Astrocyte (in vitro differentiated cells and primary cell): ENCODE measurements around the gene GRIA1. TPM values are rescaled to one million over a fixed set of nuclear protein-coding genes. Genes with fewer than 3 reads are reported as not detected.

Experiments used
- DNase-seq: peaks from one replicate; pipeline ENCODE4 v3.0.0-alpha.2; 2010; ENCODE audit warnings: low read depth
- FAIRE-seq: peaks from 2 replicates; lab custom pipeline; 2011; peaks lifted over from hg19 to GRCh38; lab: Jason Lieb, UNC
- H2AFZ ChIP-seq: 2 replicates; pipeline ENCODE4 v1.6.0; 2012; ENCODE audit warnings: low read depth, low read length, inconsistent platforms
- H3K27ac ChIP-seq: 2 replicates; pipeline ENCODE4 v1.5.1; 2011; ENCODE audit warnings: low read depth, low read length, inconsistent platforms
- H3K27me3 ChIP-seq: 2 replicates; pipeline ENCODE4 v1.6.0; 2011; ENCODE audit warnings: low read length, inconsistent platforms; ENCODE audit not compliant: insufficient read depth
- H3K36me3 ChIP-seq: 2 replicates; pipeline ENCODE4 v1.5.1; 2011; ENCODE audit warnings: low read length, inconsistent platforms; ENCODE audit not compliant: insufficient read depth
- H3K4me1 ChIP-seq: 2 replicates; pipeline ENCODE4 v1.5.1; 2011; ENCODE audit warnings: low read length, inconsistent platforms; ENCODE audit not compliant: insufficient read depth
- H3K4me2 ChIP-seq: 2 replicates; pipeline ENCODE4 v1.6.0; 2012; ENCODE audit warnings: low read length, inconsistent platforms
- H3K4me3 ChIP-seq: 2 replicates; pipeline ENCODE4 v1.5.1; 2011; ENCODE audit warnings: low read depth, mild to moderate bottlenecking, low read length, inconsistent platforms; ENCODE audit not compliant: insufficient read depth
- H3K79me2 ChIP-seq: 2 replicates; pipeline ENCODE4 v1.6.0; 2012; ENCODE audit warnings: mild to moderate bottlenecking, low read length, inconsistent platforms; ENCODE audit not compliant: insufficient read depth
- H3K9ac ChIP-seq: 2 replicates; pipeline ENCODE4 v1.6.0; 2012; ENCODE audit warnings: mild to moderate bottlenecking, low read length, inconsistent platforms
- H3K9me3 ChIP-seq: 2 replicates; pipeline ENCODE4 v1.5.1; 2012; ENCODE audit warnings: low read depth, mild to moderate bottlenecking, low read length, inconsistent platforms; ENCODE audit not compliant: insufficient read depth
- H4K20me1 ChIP-seq: 2 replicates; pipeline ENCODE4 v1.6.0; 2012; ENCODE audit warnings: low read length, inconsistent platforms; ENCODE audit not compliant: insufficient read depth
- H3K27ac Mint-ChIP-seq: one replicate; pipeline ENCODE4 v1.8.0; 2021; ENCODE audit warnings: mild to moderate bottlenecking, mixed read lengths; ENCODE audit not compliant: unreplicated experiment
- H3K27me3 Mint-ChIP-seq: one replicate; pipeline ENCODE4 v1.8.0; 2021; ENCODE audit warnings: low read depth, mixed read lengths; ENCODE audit not compliant: unreplicated experiment
- H3K36me3 Mint-ChIP-seq: one replicate; pipeline ENCODE4 v1.8.0; 2021; ENCODE audit warnings: low read depth, mixed read lengths; ENCODE audit not compliant: unreplicated experiment
- H3K4me1 Mint-ChIP-seq: one replicate; pipeline ENCODE4 v1.8.0; 2021; ENCODE audit warnings: low read depth, mixed read lengths; ENCODE audit not compliant: unreplicated experiment
- H3K4me3 Mint-ChIP-seq: one replicate; pipeline ENCODE4 v1.8.0; 2021; ENCODE audit warnings: mild to moderate bottlenecking, moderate library complexity, mixed read lengths; ENCODE audit not compliant: unreplicated experiment
- H3K9me3 Mint-ChIP-seq: one replicate; pipeline ENCODE4 v1.8.0; 2021; ENCODE audit warnings: mild to moderate bottlenecking, mixed read lengths; ENCODE audit not compliant: unreplicated experiment
- CTCF ChIP-seq: IDR thresholded peaks from 2 replicates; pipeline ENCODE4 v1.5.1; 2011; ENCODE audit warnings: low read depth, mild to moderate bottlenecking, inconsistent platforms, low read length, moderate library complexity; ENCODE audit not compliant: insufficient read depth
- EZH2 ChIP-seq: IDR thresholded peaks from 2 replicates; pipeline ENCODE4 v1.6.1; 2012; ENCODE audit warnings: mild to moderate bottlenecking, low read length, inconsistent platforms; ENCODE audit not compliant: insufficient read depth
- total RNA-seq: library from RNA; stranded (reverse); gene quantifications from 2 replicates; pipeline ENCODE4 v1.2.1, GENCODE V29; 2021

GRIA1 gene
- total RNA-seq, 1 donor from 2014 or later = 5.4 TPM

GRCh38 chr5:153543959-153544470, 53.5 kb downstream of the GRIA1 start:
- H3K27me3 Mint-ChIP-seq = peaks cover 2% of the 10 kb centered on the region
- no peak overlapping the region for H3K9ac ChIP-seq
- TF ChIP-seq CTCF (no peak), EZH2 (no peak)
- no peaks in the 10 kb centered on the region for H3K79me2 ChIP-seq
- peaks cover 12% of the 10 kb centered on the region for H3K4me1 ChIP-seq
- H3K4me1 Mint-ChIP-seq = peaks cover 14% of the 10 kb centered on the region
- no peak overlapping the region for H3K4me3 Mint-ChIP-seq
- H3K27me3 ChIP-seq = no peaks in the 10 kb centered on the region
- H3K27ac Mint-ChIP-seq = peak overlapping the region; percentile 79
- H3K36me3 Mint-ChIP-seq = no peaks in the 10 kb centered on the region
- H3K9me3 ChIP-seq = no peaks in the 10 kb centered on the region
- peaks cover 2% of the 10 kb centered on the region for H3K9me3 Mint-ChIP-seq
- DNase-seq (peak; percentile 58), FAIRE-seq (peak; percentile 58)
- no peak overlapping the region for H3K4me3 ChIP-seq
- no peak overlapping the region for H2AFZ ChIP-seq
- peak overlapping the region; percentile 5 for H3K4me2 ChIP-seq
- H3K27ac ChIP-seq = no peak overlapping the region
- no peaks in the 10 kb centered on the region for H3K36me3 ChIP-seq
- H4K20me1 ChIP-seq = no peaks in the 10 kb centered on the region

GRCh38 chr5:153544706-153545105, 54.2 kb downstream of the GRIA1 start:
- no peak overlapping the region for H3K4me3 ChIP-seq
- Mint-ChIP-seq H3K4me1 (peaks cover 14% of the 10 kb centered on the region), H3K27me3 (peaks cover 2% of the 10 kb centered on the region), H3K36me3 (no peaks in the 10 kb centered on the region), H3K9me3 (peaks cover 2% of the 10 kb centered on the region), H3K4me3 (peak overlapping the region; percentile 14), H3K27ac (no peak overlapping the region)
- no peak overlapping the region for H3K27ac ChIP-seq
- no peaks in the 10 kb centered on the region for H3K9me3 ChIP-seq
- H4K20me1 ChIP-seq = no peaks in the 10 kb centered on the region
- no peaks in the 10 kb centered on the region for H3K36me3 ChIP-seq
- H3K4me1 ChIP-seq = peaks cover 12% of the 10 kb centered on the region
- no peak overlapping the region for H3K4me2 ChIP-seq
- TF ChIP-seq EZH2 (no peak), CTCF (no peak)
- no peaks in the 10 kb centered on the region for H3K79me2 ChIP-seq
- H2AFZ ChIP-seq = no peak overlapping the region
- FAIRE-seq (no peak), DNase-seq (no peak)
- H3K9ac ChIP-seq = no peak overlapping the region
- no peaks in the 10 kb centered on the region for H3K27me3 ChIP-seq

- H4K20me1 ChIP-seq = no peaks in the 10 kb centered on the region
- FAIRE-seq (no peak), DNase-seq (peak; percentile 52)
- no peaks in the 10 kb centered on the region for H3K9me3 Mint-ChIP-seq
- H3K27ac Mint-ChIP-seq = no peak overlapping the region
- no peaks in the 10 kb centered on the region for H3K36me3 ChIP-seq
- no peak overlapping the region for H2AFZ ChIP-seq
- no peaks in the 10 kb centered on the region for H3K27me3 ChIP-seq
- no peaks in the 10 kb centered on the region for H3K79me2 ChIP-seq
- no peaks in the 10 kb centered on the region for H3K36me3 Mint-ChIP-seq
- peaks cover 14% of the 10 kb centered on the region for H3K4me1 ChIP-seq
- peaks cover 29% of the 10 kb centered on the region for H3K4me1 Mint-ChIP-seq
- H3K27ac ChIP-seq = no peak overlapping the region
- TF ChIP-seq EZH2 (no peak), CTCF (no peak)
- no peaks in the 10 kb centered on the region for H3K27me3 Mint-ChIP-seq
- H3K4me2 ChIP-seq = no peak overlapping the region
- H3K4me3 ChIP-seq = no peak overlapping the region
- H3K9ac ChIP-seq = no peak overlapping the region
- no peak overlapping the region for H3K4me3 Mint-ChIP-seq
- H3K9me3 ChIP-seq = no peaks in the 10 kb centered on the region
Observed at GRCh38 chr5:153546566-153546965, 56.1 kb downstream of the GRIA1 start.
